CD14-positive monocyte (primary cell): Measurements from ENCODE around the gene ABHD12. TPM values are rescaled to one million over a fixed set of nuclear protein-coding genes. Genes with fewer than 3 reads are reported as not detected.

ENCODE experiments used
- DNase-seq, 3 donors: peaks; one replicate each; pipeline ENCODE4 v3.0.0-alpha.2; 2011 to 2022
- H2AFZ ChIP-seq: 2 replicates; pipeline ENCODE4 v1.6.0; 2012; ENCODE audit warnings: mild to moderate bottlenecking, low read depth, low read length, inconsistent platforms; ENCODE audit not compliant: insufficient read depth, poor library complexity, severe bottlenecking
- H3K27ac ChIP-seq, 2 donors: 1 replicate in 1 of 2; 2 replicates in 1 of 2; pipeline ENCODE4 v1.5.1; 2012 to 2013; ENCODE audit warnings: low read length in 2 of 2, control low read depth in 1 of 2, inconsistent platforms in 1 of 2, low read depth in 1 of 2, mild to moderate bottlenecking in 1 of 2
- H3K27me3 ChIP-seq, 2 donors: one replicate each; pipeline versions ENCODE4 v1.6.0 to v1.6.1; 2011 to 2013; ENCODE audit warnings: low read length in 2 of 2; ENCODE audit not compliant: control insufficient read depth in 2 of 2, insufficient read depth in 2 of 2
- H3K36me3 ChIP-seq, 2 donors: replicated peaks in 1 of 2; 1 replicate in 1 of 2; 2 replicates in 1 of 2; pipeline versions ENCODE4 v1.5.1 to v1.6.1; 2012 to 2013; ENCODE audit warnings: low read length in 2 of 2, control low read depth in 1 of 2, inconsistent platforms in 1 of 2, mild to moderate bottlenecking in 1 of 2; ENCODE audit not compliant: insufficient read depth in 2 of 2, control insufficient read depth in 1 of 2
- H3K4me1 ChIP-seq, 2 donors: 1 replicate in 1 of 2; 2 replicates in 1 of 2; pipeline versions ENCODE4 v1.5.1 to v1.6.1; 2012 to 2013; ENCODE audit warnings: low read length in 2 of 2, control low read depth in 1 of 2, inconsistent platforms in 1 of 2, mild to moderate bottlenecking in 1 of 2, moderate library complexity in 1 of 2; ENCODE audit not compliant: insufficient read depth in 2 of 2, control insufficient read depth in 1 of 2
- H3K4me2 ChIP-seq: replicated peaks from 2 replicates; pipeline ENCODE3; 2012; ENCODE audit warnings: low read length, moderate library complexity, mild to moderate bottlenecking; ENCODE audit not compliant: poor library complexity, severe bottlenecking; ENCODE audit errors: extremely low read depth
- H3K4me3 ChIP-seq, 3 experiments: fragments of 200-600 bp in 1 of 3; sonication (generic) in 1 of 3; replicated peaks in 1 of 3; 1 replicate in 2 of 3; 2 replicates in 1 of 3; pipeline ENCODE4 v1.5.1; 2011 to 2013; ENCODE audit warnings: low read length in 3 of 3, mild to moderate bottlenecking in 3 of 3, control low read depth in 2 of 3, low read depth in 2 of 3, inconsistent platforms in 1 of 3, moderate library complexity in 1 of 3
- H3K79me2 ChIP-seq: 2 replicates; pipeline ENCODE4 v1.6.0; 2012; ENCODE audit warnings: mild to moderate bottlenecking, control low read depth, inconsistent platforms, low read length, moderate library complexity; ENCODE audit not compliant: insufficient read depth
- H3K9ac ChIP-seq: 2 replicates; pipeline ENCODE4 v1.6.0; 2017; ENCODE audit warnings: low read length, mild to moderate bottlenecking; ENCODE audit not compliant: insufficient read depth, poor library complexity, severe bottlenecking
- H3K9me3 ChIP-seq, 2 donors: replicated peaks in 1 of 2; 1 replicate in 1 of 2; 2 replicates in 1 of 2; pipeline versions ENCODE4 v1.5.1 to v1.6.1; 2012 to 2013; ENCODE audit warnings: low read length in 2 of 2, control low read depth in 1 of 2; ENCODE audit not compliant: control insufficient read depth in 1 of 2, insufficient read depth in 1 of 2
- H4K20me1 ChIP-seq: 2 replicates; pipeline ENCODE4 v1.6.0; 2012; ENCODE audit warnings: mild to moderate bottlenecking, low read length, control low read depth, moderate library complexity; ENCODE audit not compliant: insufficient read depth
- H3K27ac Mint-ChIP-seq, 7 donors: one replicate each; pipeline ENCODE4 v1.8.0; 2020; ENCODE audit warnings: mild to moderate bottlenecking in 7 of 7, mixed read lengths in 7 of 7, moderate library complexity in 6 of 7, inconsistent platforms in 2 of 7
- H3K27me3 Mint-ChIP-seq, 3 donors: one replicate each; pipeline ENCODE4 v1.8.0; 2021 to 2022; ENCODE audit warnings: low read depth in 3 of 3, mild to moderate bottlenecking in 3 of 3, mixed read lengths in 3 of 3, moderate library complexity in 3 of 3, inconsistent platforms in 1 of 3
- H3K36me3 Mint-ChIP-seq, 2 donors: one replicate each; pipeline ENCODE4 v1.8.0; 2020; ENCODE audit warnings: mixed read lengths in 2 of 2, inconsistent platforms in 1 of 2, mild to moderate bottlenecking in 1 of 2
- H3K4me1 Mint-ChIP-seq: one replicate; pipeline ENCODE4 v1.8.0; 2020; ENCODE audit warnings: mild to moderate bottlenecking, mixed read lengths
- H3K4me3 Mint-ChIP-seq, 2 donors: one replicate each; pipeline ENCODE4 v1.8.0; 2020; ENCODE audit warnings: mild to moderate bottlenecking in 2 of 2, mixed read lengths in 2 of 2, moderate library complexity in 1 of 2
- H3K9me3 Mint-ChIP-seq, 7 donors: one replicate each; pipeline ENCODE4 v1.8.0; 2020 to 2022; ENCODE audit warnings: mixed read lengths in 7 of 7, mild to moderate bottlenecking in 6 of 7, moderate library complexity in 6 of 7, inconsistent platforms in 2 of 7
- CTCF ChIP-seq: fragments of 200-600 bp; IDR thresholded peaks from one replicate; pipeline ENCODE4 v1.8.0; 2022; ENCODE audit warnings: antibody characterized with exemption, mild to moderate bottlenecking
- WGBS: methylation state at CpG from one replicate; pipeline ENCODE4 v1.1.5; 2013; ENCODE audit warnings: missing lambda C conversion rate; ENCODE audit not compliant: insufficient coverage; 5-methylcytosine and 5-hydroxymethylcytosine counted together
- intact Hi-C, 2 donors: fragments of 100-400 bp; cut with micrococcal nuclease; formaldehyde crosslinking; loops; one replicate each; pipeline versions ENCODE4 v1.15.0 to v1.15.1; 2023
- polyA plus RNA-seq, 3 donors: library from polyadenylated mRNA; depleted of rRNA in 1 of 3; unstranded in 2 of 3; stranded (reverse) in 1 of 3; fragments of 300-500 nt in 2 of 3; fragments of >200 nt in 1 of 3; fragmentation: Illumina TruSeq in 2 of 3; gene quantifications; 1 replicate in 2 of 3; 2 replicates in 1 of 3; pipeline ENCODE4 v1.2.3, GENCODE V29; 2012 to 2021

Gene ABHD12
- polyA plus RNA-seq, 3 donors, result 20.3 to 34.5 (median 32.1) TPM

GRCh38 chr20:25295386-25296093, 95.1 kb downstream of the ABHD12 start:
- DNase-seq, result no peak
- Histone ChIP-seq H3K27ac (peak overlapping the region; percentile 1 to 18), H3K4me2 (no peak overlapping the region), H3K9ac (no peak overlapping the region), H3K4me1 (no peaks in the 10 kb centered on the region), H4K20me1 (no peaks in the 10 kb centered on the region), H3K79me2 (no peaks in the 10 kb centered on the region), H3K27me3 (no peaks in the 10 kb centered on the region), H3K36me3 (peaks cover 73 to 85% of the 10 kb centered on the region in 2 donors), H3K4me3 (no peak overlapping the region), H3K9me3 (no peaks in the 10 kb centered on the region), H2AFZ (no peak overlapping the region)
- no peaks in the 10 kb centered on the region for H3K4me1 Mint-ChIP-seq
- H3K36me3 Mint-ChIP-seq, result peaks cover 42 to 86% of the 10 kb centered on the region in 2 donors
- TF ChIP-seq CTCF, result no peak
- H3K9me3 Mint-ChIP-seq, result no peaks in the 10 kb centered on the region
- H3K4me3 Mint-ChIP-seq, result no peak overlapping the region
- H3K27me3 Mint-ChIP-seq, result no peaks in the 10 kb centered on the region
- H3K27ac Mint-ChIP-seq, result peak overlapping the region in 3 of 7 donors; percentile 13 to 65 (median 59)
- 84% methylated on average over 9 of the region's 10 CpGs for WGBS
- intact Hi-C loops, result no loop called here

GRCh38 chr20:25294459-25295385, 95.9 kb downstream of the ABHD12 start:
- Histone ChIP-seq H3K4me3 (no peak overlapping the region), H3K79me2 (no peaks in the 10 kb centered on the region), H3K27me3 (no peaks in the 10 kb centered on the region), H3K9ac (no peak overlapping the region), H3K4me1 (no peaks in the 10 kb centered on the region), H3K4me2 (no peak overlapping the region), H4K20me1 (no peaks in the 10 kb centered on the region), H3K9me3 (no peaks in the 10 kb centered on the region), H2AFZ (no peak overlapping the region), H3K36me3 (peaks cover 78 to 85% of the 10 kb centered on the region in 2 donors), H3K27ac (peak overlapping the region; percentile 6 to 32)
- Mint-ChIP-seq H3K27ac (peak overlapping the region in 2 of 7 donors; percentile 22 to 66), H3K4me3 (no peak overlapping the region), H3K27me3 (no peaks in the 10 kb centered on the region), H3K9me3 (no peaks in the 10 kb centered on the region), H3K4me1 (no peaks in the 10 kb centered on the region), H3K36me3 (peaks cover 48 to 86% of the 10 kb centered on the region in 2 donors)
- peak; percentile 25 to 62 (median 32) for DNase-seq
- intact Hi-C loops, result no loop called here
- WGBS, result 55% methylated on average over 16 of the region's 22 CpGs
- TF ChIP-seq CTCF, result peak; percentile 74
